SK-N-MC (cell line): ENCODE results near the gene TALDO1.
A peak's percentile ranks its signal among the peaks of the same experiment; 100 is the strongest.

Source experiments
- EZH2 ChIP-seq: fragments of 200-600 bp; sonication (generic); IDR thresholded peaks from one replicate; pipeline ENCODE4 v1.6.1; 2017; ENCODE audit warnings: antibody characterized with exemption
- FOXP2 ChIP-seq: optimal IDR thresholded peaks from 2 replicates; pipeline ENCODE3; 2011; ENCODE audit warnings: mild to moderate bottlenecking, moderate library complexity; ENCODE audit not compliant: insufficient read depth; ENCODE audit errors: extremely low read length, control extremely low read depth
- POLR2AphosphoS5 ChIP-seq: IDR thresholded peaks from 2 replicates; pipeline ENCODE4 v1.6.1; 2012; ENCODE audit warnings: mild to moderate bottlenecking, low read depth, low read length, borderline replicate concordance

- TF ChIP-seq POLR2AphosphoS5 (peak; percentile 91), EZH2 (no peak), FOXP2 (peak; percentile 52)
Measured at GRCh38 chr11:809287-810039, 62.2 kb downstream of the TALDO1 start, which contains the start of gene RPLP2.
